GM21529 (cell line): ENCODE measurements around the gene RUNX1.

Experiments used
- ATAC-seq: cut with Tn5 transposase; IDR thresholded peaks from one replicate; pipeline ENCODE4 v1.9.1; 2021; ENCODE audit not compliant: unreplicated experiment

The RUNX1 gene

GRCh38 chr21:35048706-35049617 is at the start of gene RUNX1:
TSS of gene RUNX1 (minus strand) at chr21:35049302.
- peak; percentile 53 for ATAC-seq

GRCh38 chr21:35097525-35097924 is 48.4 kb upstream of the RUNX1 start:
- ATAC-seq, result no peak

DNA sequence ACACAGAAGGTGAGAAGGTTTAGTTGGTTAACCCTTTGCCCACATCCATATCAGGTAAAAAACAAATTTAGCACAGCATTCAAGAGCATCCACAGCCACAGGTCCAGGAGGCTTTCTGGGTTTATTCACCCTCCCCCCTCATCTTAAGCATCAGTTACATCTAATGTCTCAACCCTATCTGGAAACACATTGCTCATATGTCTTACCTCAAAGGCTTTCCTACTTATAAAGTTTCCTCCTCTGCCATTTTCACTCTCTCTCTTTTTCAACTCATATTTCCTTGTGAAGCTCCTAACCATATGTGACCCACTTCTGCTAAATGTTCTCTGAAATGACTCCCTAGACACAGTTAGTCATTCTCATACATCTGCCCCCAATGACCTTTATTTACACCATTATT is 47.9 kb upstream of the RUNX1 start:
- ATAC-seq, result no peak

DNA sequence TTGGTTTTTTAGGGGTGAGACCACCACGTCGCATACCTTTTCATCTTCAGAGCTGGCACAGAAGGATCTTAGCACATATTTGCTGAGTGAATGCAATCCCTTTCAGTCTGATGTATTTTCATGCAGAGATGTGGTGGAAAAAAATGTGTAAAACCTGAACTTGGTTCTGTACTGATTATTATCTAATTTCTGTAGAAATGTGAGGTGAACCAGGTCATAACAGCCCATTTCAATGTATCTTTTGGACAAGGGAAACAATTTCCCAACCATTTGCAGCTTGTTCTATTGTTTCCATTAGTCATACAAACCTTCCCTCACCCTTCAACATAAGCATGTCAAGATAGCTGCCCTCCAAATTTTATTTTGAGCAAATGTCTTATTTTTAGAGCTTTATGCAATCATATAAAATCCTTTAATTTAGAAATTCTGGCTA is 46.8 kb upstream of the RUNX1 start:
- ATAC-seq, result no peak

DNA sequence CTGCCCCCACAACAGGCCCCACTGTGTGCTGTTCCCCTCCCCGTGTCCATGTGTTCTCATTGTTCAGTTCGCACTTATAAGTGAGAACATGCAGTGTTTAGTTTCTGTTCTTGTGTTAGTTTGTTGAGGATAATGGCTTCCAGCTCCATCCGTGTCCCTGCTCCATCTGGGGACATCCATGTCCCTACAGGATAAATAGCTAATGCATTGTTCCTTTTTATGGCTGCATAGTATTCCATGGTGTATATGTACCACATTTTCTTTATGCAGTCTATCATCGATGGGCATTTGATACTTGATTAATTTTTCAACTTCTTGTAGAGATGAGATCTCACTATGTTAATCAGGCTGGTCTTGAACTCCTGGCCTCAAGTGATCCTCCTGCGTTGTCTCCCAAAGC is 44.4 kb upstream of the RUNX1 start:
- ATAC-seq, result no peak

- no peak for ATAC-seq
These were observed 42.4 kb upstream of the RUNX1 start for GRCh38 chr21:35091496-35091895.

DNA sequence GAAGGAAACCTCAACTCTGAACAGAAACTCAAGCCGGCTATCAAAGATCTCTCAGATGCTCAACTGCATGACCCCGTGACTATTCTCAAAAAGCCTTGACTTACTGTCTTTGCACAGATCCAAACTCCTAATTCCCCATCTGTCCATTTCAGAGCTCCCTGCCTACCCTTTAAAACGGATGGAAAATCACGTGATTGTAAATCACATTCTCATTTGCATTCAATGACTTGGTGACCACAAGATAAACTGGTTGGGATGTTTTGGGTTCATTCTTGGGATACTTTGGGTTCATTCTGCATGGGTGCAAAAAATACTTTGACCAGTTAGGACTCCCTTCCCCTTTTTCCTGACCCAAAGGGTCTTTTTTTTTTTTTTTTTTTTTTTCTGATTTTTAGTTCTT is 41.3 kb upstream of the RUNX1 start:
- no peak for ATAC-seq

DNA sequence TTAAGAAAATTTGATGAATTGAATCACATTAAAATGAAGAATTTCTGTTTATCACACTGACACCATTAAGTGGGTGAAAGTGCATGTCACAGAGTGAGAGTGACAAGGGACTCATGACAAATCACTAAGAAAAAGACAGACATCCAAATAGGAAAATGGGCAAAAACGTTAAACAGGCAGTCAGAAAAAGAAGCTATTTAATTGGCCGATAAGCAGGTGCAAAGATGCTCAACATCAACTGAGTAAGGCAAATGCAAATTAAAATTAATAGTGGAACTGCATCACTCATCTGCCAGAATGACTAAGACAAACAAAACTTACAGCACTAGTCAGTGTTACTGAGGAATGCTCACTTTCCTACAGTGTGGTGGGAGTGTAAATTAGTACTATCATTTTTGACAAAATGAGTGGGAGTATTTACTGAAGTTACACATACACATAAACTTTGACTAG is 39.2 kb upstream of the RUNX1 start:
- no peak for ATAC-seq

DNA sequence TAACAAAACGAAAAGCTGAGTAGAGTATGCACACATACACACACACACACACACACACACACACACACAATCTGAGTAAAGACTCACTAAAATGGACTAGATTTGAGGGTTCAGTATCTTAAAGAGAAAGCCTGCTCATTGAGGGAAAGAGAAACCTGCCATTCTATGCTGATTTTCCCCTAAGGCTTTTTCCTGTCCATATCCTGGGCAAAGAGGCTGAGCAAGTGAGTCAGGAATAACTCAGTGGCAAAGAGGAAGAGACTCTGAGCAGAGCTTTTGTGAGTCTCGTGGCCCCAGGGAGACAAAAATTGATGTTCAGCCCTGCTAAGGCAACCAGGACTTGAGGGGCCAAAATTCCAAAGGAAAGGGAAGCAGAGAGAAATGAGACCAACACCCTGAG is 37.3 kb upstream of the RUNX1 start:
- no peak for ATAC-seq

DNA sequence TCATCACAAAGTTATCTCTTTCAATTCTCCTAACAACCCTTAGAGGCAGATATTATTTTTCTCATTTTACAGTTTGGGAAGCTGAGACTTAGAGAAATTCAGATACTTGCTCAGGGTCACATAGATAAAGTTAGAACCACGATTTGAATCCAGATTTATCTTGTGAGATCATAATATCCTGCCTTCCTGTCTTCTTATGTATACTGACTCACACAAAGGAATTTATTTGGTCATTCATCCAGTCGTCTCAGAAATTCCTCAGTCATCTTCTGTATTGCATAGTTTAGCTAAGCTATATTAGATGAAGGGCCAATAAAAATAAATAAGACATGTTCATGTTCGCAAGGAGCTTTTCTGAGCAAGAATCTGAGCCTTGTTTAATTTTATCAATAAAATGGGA is 35.8 kb upstream of the RUNX1 start:
- ATAC-seq, result no peak

DNA sequence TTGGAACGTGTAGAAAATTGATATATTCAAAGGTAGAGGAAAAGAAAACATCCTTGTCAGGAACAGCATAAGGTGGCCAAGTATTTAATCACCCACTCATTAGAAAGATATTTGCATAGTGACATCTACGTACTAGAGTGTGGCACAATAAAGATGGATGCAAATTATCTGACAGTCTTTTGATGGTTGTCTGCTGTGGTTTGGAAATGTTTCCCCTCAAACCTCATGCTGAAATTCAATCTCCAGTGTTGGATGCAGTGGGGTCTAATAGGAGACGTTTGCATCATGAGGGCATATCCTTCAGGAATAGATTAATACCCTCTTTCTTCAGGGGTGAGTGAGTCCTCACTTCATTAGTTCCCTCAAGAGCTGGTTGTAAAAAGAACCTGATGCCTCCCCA is 34.1 kb upstream of the RUNX1 start:
- no peak for ATAC-seq

- no peak for ATAC-seq
These were observed 32.8 kb upstream of the RUNX1 start for GRCh38 chr21:35081861-35082260.

GRCh38 chr21:35079181-35079580 is 30.1 kb upstream of the RUNX1 start:
- ATAC-seq, result no peak

GRCh38 chr21:35077975-35078374 is 28.9 kb upstream of the RUNX1 start:
- ATAC-seq, result no peak

DNA sequence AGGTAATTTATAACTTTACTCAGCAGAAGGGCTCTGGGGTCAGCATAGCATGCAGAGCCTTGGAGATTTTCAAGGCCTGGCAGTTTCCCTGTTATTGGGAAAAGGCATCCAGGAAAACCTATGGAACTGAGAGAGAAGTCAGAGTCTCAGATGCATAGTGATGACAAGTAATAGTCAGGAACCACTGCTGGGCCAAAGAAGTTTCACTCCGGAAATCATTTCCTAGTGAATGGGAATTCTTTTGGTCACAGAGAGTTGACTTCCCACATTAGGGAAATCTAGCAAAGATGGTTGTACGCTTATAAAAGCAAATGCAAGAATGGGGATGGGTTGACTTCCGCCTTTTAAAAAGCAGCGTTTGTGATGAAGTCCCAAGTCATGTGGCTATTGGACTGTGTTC is 28.4 kb upstream of the RUNX1 start:
- no peak for ATAC-seq

- ATAC-seq, result no peak
These were observed 26.4 kb upstream of the RUNX1 start for GRCh38 chr21:35075546-35075945.

- ATAC-seq, result no peak
These were observed 23.9 kb upstream of the RUNX1 start for GRCh38 chr21:35072960-35073359.

- ATAC-seq, result no peak
These were observed 23.5 kb upstream of the RUNX1 start for GRCh38 chr21:35072557-35072956.

DNA sequence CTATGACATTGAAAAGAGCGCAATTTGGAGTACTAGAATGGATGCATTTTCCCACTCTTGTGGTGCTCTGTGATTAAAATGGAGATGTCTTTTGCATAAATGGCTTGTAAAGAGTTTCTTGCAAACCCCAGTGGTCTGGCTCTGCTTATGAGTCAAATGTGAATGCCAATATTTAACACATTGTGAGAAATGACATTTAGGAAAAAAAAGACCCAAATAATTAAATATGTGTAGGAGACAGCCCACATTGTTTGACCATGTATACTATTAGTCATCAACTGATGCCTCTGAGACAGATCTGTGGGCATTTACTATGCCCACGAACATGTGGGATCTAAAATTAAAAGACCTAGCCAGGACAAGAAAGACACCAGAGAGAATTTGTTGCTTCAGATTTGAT is 22.2 kb upstream of the RUNX1 start:
- no peak for ATAC-seq

GRCh38 chr21:35070436-35070835 is 21.3 kb upstream of the RUNX1 start:
- no peak for ATAC-seq

DNA sequence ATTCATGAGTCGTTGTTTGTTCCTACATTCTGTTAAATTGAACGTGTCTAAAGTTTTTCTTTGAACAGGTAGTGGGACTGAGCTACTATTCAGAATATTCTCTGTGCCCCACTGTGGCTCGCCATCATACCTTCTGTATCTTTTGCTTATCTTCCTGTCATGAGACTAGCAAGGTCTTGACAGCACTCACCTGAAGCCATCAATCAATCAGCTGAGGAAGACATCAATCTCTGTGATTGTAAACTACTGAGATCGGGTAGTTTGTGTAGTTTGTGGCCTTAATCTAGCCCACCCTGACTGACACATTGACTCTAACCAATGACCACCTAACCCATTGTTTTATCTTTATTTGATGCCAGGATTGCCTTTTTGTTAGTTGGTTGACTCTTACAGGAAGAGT is 17.7 kb upstream of the RUNX1 start:
- no peak for ATAC-seq

DNA sequence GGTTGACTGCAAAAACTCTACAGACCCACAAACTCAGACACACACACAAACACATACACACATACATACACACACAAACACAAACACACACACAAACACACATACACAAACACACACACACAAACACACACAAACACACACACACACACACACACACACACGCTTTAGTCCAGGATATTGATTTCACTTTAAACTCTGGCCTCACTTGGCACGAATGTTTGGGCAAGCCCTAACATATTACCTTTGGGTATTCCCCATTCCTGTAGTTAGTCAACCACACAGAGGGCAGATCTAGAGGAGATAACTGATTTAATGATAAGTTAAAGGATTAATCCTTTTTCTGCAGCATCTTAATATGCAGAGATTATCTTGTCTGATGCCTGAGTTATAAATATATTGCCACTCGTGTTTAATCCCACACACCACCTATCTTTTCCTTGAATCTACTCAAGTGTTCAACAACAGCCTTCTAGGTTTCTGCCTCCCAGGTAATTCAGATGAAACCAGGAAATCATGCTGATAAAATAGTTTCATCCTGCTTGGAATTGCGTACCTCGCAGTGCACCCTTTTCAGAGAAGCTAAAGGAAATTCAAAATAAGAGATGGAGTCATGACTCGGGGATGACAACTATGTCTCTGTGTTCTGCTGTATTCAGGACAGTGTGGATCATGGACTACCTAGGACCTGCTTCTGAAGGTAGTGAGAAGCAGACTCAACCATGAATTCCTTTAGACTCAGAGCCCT is 14.5 kb upstream of the RUNX1 start:
- no peak for ATAC-seq
